HEK293 (cell line): ENCODE results near the gene ZNF385D.

Source experiments
- CTCF ChIA-PET: fragments of 350-600 bp; formaldehyde crosslinking; extraction: SDS; loops from one replicate; lab custom pipeline; 2021; ENCODE audit warnings: antibody characterized with exemption; lab: Yijun Ruan, JAX
- POLR2A ChIA-PET: fragments of 300-600 bp; formaldehyde crosslinking; extraction: SDS; loops from one replicate; lab custom pipeline; 2020; ENCODE audit warnings: antibody characterized with exemption, inconsistent platforms; lab: Yijun Ruan, JAX
- H3K27ac ChIP-seq: fragments of 200-500 bp; sonication (Bioruptor generic); 2 replicates; pipeline ENCODE4 v1.5.1; 2014; ENCODE audit warnings: low read depth, low read length, control low read depth, inconsistent platforms; ENCODE audit errors: extremely low read depth
- H3K36me3 ChIP-seq, 2 experiments: fragments of 200-500 bp in 1 of 2; sonication (Bioruptor generic) in 1 of 2; 1 replicate in 1 of 2; 2 replicates in 1 of 2; pipeline ENCODE4 v1.5.1; 2014 to 2017; ENCODE audit warnings: inconsistent platforms in 2 of 2, low read length in 2 of 2; ENCODE audit not compliant: control insufficient read depth in 2 of 2, insufficient read depth in 1 of 2
- H3K4me1 ChIP-seq: fragments of 200-500 bp; sonication (Bioruptor generic); 2 replicates; pipeline ENCODE4 v1.5.1; 2014; ENCODE audit warnings: mild to moderate bottlenecking, low read length, inconsistent platforms; ENCODE audit not compliant: control insufficient read depth, insufficient read depth
- H3K4me3 ChIP-seq: 2 replicates; pipeline ENCODE4 v1.5.1; 2011; ENCODE audit warnings: low read depth, mild to moderate bottlenecking, control low read depth, low read length, moderate library complexity
- H3K9me3 ChIP-seq: fragments of 200-500 bp; sonication (Bioruptor generic); 2 replicates; pipeline ENCODE4 v1.5.1; 2014; ENCODE audit warnings: low read depth, low read length, inconsistent platforms; ENCODE audit not compliant: control insufficient read depth, insufficient read depth
- ATF2 ChIP-seq: fragments of 450-650 bp; formaldehyde crosslinking; IDR thresholded peaks from 2 replicates; pipeline ENCODE4 v1.5.1; 2016; ENCODE audit warnings: missing biosample characterization, missing genetic modification characterization, low read depth
- FEZF1 ChIP-seq: fragments of 450-650 bp; formaldehyde crosslinking; IDR thresholded peaks from 2 replicates; pipeline ENCODE4 v1.5.1; 2016; ENCODE audit warnings: missing biosample characterization, missing genetic modification characterization
- GFI1B ChIP-seq: fragments of 450-650 bp; formaldehyde crosslinking; IDR thresholded peaks from 2 replicates; pipeline ENCODE4 v1.5.1; 2016; ENCODE audit warnings: missing biosample characterization, missing genetic modification characterization
- KLF17 ChIP-seq: fragments of 450-650 bp; formaldehyde crosslinking; IDR thresholded peaks from 2 replicates; pipeline ENCODE4 v1.5.1; 2016; ENCODE audit warnings: missing biosample characterization, missing genetic modification characterization
- REST ChIP-seq: fragments of 450-650 bp; formaldehyde crosslinking; IDR thresholded peaks from 2 replicates; pipeline ENCODE4 v1.5.1; 2016; ENCODE audit warnings: missing biosample characterization, missing genetic modification characterization
- SP7 ChIP-seq: fragments of 450-650 bp; formaldehyde crosslinking; IDR thresholded peaks from 2 replicates; pipeline ENCODE4 v1.5.1; 2016; ENCODE audit warnings: missing biosample characterization, missing genetic modification characterization
- ZBTB1 ChIP-seq: fragments of 450-650 bp; formaldehyde crosslinking; IDR thresholded peaks from 2 replicates; pipeline ENCODE4 v1.5.1; 2016; ENCODE audit warnings: missing biosample characterization, missing genetic modification characterization
- ZNF10 ChIP-seq: fragments of 450-650 bp; formaldehyde crosslinking; IDR thresholded peaks from 2 replicates; pipeline ENCODE4 v1.5.1; 2017; ENCODE audit warnings: missing biosample characterization, missing genetic modification characterization
- ZNF140 ChIP-seq: fragments of 450-650 bp; formaldehyde crosslinking; IDR thresholded peaks from 2 replicates; pipeline ENCODE4 v1.5.1; 2016; ENCODE audit warnings: missing biosample characterization, missing genetic modification characterization
- ZNF16 ChIP-seq: fragments of 450-650 bp; formaldehyde crosslinking; IDR thresholded peaks from 2 replicates; pipeline ENCODE4 v1.5.1; 2016; ENCODE audit warnings: low read depth, missing biosample characterization, missing genetic modification characterization
- ZNF175 ChIP-seq: fragments of 450-650 bp; formaldehyde crosslinking; IDR thresholded peaks from 2 replicates; pipeline ENCODE4 v1.5.1; 2016; ENCODE audit warnings: missing biosample characterization, missing genetic modification characterization
- ZNF266 ChIP-seq: fragments of 450-650 bp; formaldehyde crosslinking; IDR thresholded peaks from 2 replicates; pipeline ENCODE4 v1.5.1; 2016; ENCODE audit warnings: missing biosample characterization, missing genetic modification characterization, low read depth
- ZNF488 ChIP-seq: fragments of 450-650 bp; formaldehyde crosslinking; IDR thresholded peaks from 2 replicates; pipeline ENCODE4 v1.5.1; 2016; ENCODE audit warnings: missing biosample characterization, missing genetic modification characterization
- ZNF514 ChIP-seq: fragments of 450-650 bp; formaldehyde crosslinking; IDR thresholded peaks from 2 replicates; pipeline ENCODE4 v1.5.1; 2016; ENCODE audit warnings: missing biosample characterization, missing genetic modification characterization
- ZNF530 ChIP-seq: fragments of 450-650 bp; formaldehyde crosslinking; IDR thresholded peaks from 2 replicates; pipeline ENCODE4 v1.5.1; 2016; ENCODE audit warnings: low read depth, missing biosample characterization, missing genetic modification characterization
- ZNF585B ChIP-seq: fragments of 450-650 bp; formaldehyde crosslinking; IDR thresholded peaks from 2 replicates; pipeline ENCODE4 v1.5.1; 2016; ENCODE audit warnings: missing biosample characterization, missing genetic modification characterization
- ZNF600 ChIP-seq: fragments of 450-650 bp; formaldehyde crosslinking; IDR thresholded peaks from 2 replicates; pipeline ENCODE4 v1.5.1; 2016; ENCODE audit warnings: missing biosample characterization, missing genetic modification characterization
- ZSCAN30 ChIP-seq: fragments of 450-650 bp; IDR thresholded peaks from 2 replicates; pipeline ENCODE4 v1.5.1; 2018; ENCODE audit warnings: missing biosample characterization, mild to moderate bottlenecking, missing genetic modification characterization, moderate library complexity
- TF ChIP-seq, protein P1 (sequence below): fragments of 450-650 bp; formaldehyde crosslinking; IDR thresholded peaks from 2 replicates; pipeline ENCODE4 v1.5.1; 2017; ENCODE audit warnings: missing biosample characterization, missing genetic modification characterization
- TF ChIP-seq, protein P2 (sequence below): fragments of 450-650 bp; formaldehyde crosslinking; IDR thresholded peaks from 2 replicates; pipeline ENCODE4 v1.5.1; 2016; ENCODE audit warnings: missing biosample characterization, missing genetic modification characterization
- TF ChIP-seq, protein P3 (sequence below): fragments of 450-650 bp; formaldehyde crosslinking; IDR thresholded peaks from 2 replicates; pipeline ENCODE4 v1.5.1; 2017; ENCODE audit warnings: missing biosample characterization, missing genetic modification characterization

Gene ZNF385D

GRCh38 chr3:21540265-21540664 lies 210.7 kb downstream of the ZNF385D start (continued):
- TF ChIP-seq, protein P1, sequence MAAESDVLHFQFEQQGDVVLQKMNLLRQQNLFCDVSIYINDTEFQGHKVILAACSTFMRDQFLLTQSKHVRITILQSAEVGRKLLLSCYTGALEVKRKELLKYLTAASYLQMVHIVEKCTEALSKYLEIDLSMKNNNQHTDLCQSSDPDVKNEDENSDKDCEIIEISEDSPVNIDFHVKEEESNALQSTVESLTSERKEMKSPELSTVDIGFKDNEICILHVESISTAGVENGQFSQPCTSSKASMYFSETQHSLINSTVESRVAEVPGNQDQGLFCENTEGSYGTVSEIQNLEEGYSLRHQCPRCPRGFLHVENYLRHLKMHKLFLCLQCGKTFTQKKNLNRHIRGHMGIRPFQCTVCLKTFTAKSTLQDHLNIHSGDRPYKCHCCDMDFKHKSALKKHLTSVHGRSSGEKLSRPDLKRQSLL = no peak
- no peak for TF ChIP-seq ZNF488

- Histone ChIP-seq H3K27ac (no peak overlapping the region), H3K36me3 (no peaks in the 10 kb centered on the region), H3K4me3 (no peak overlapping the region), H3K4me1 (no peaks in the 10 kb centered on the region), H3K9me3 (no peaks in the 10 kb centered on the region)
- POLR2A ChIA-PET = no interaction called here
- TF ChIP-seq ZNF16 (no peak), FEZF1 (tag by site-specific recombination) (no peak), GFI1B (tag by site-specific recombination) (no peak), ZNF140 (no peak), KLF17 (tag by site-specific recombination) (no peak), ZNF585B (tag by site-specific recombination) (no peak), SP7 (tag by site-specific recombination) (no peak), ZNF175 (tag by site-specific recombination) (no peak)
- CTCF ChIA-PET = interaction anchor here (1.2 kb wide), 1 partner anchor 10 kb away, joined by 4 read pairs; no protein-coding TSS in a partner anchor
Measured at GRCh38 chr3:21534462-21534861, 216.5 kb downstream of the ZNF385D start.

DNA sequence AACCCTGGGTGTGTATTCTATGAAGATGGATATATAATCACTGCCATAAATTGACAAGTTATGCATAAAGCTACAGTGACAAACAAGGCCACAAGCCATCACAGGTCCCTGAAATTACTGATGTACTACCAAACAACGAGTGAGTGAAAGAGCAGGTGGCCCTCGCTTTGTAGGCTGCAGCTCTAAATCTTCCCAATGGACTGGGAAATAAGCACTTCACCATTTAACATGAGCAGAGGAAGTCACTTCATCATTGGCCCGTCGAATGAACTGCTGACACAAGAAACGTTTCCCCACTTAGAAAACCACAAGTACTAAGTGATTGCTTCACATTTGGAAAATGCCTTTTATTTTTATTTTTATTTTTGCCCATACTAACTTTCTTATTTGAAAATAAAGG lies 218.0 kb downstream of the ZNF385D start:
- no peak overlapping the region for H3K4me3 ChIP-seq
- POLR2A ChIA-PET = no interaction called here
- no peaks in the 10 kb centered on the region for H3K4me1 ChIP-seq
- H3K27ac ChIP-seq = no peak overlapping the region
- TF ChIP-seq ZBTB1 (tag by site-specific recombination) (no peak), ZNF10 (tag by site-specific recombination) (no peak)
- TF ChIP-seq, protein P2, sequence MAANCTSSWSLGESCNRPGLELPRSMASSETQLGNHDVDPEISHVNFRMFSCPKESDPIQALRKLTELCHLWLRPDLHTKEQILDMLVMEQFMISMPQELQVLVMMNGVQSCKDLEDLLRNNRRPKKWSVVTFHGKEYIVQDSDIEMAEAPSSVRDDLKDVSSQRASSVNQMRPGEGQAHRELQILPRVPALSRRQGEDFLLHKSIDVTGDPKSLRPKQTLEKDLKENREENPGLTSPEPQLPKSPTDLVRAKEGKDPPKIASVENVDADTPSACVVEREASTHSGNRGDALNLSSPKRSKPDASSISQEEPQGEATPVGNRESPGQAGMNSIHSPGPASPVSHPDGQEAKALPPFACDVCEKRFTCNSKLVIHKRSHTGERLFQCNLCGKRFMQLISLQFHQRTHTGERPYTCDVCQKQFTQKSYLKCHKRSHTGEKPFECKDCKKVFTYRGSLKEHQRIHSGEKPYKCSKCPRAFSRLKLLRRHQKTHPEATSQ (tag by site-specific recombination) = no peak
- H3K36me3 ChIP-seq = no peaks in the 10 kb centered on the region
- CTCF ChIA-PET = no interaction called here
- H3K9me3 ChIP-seq = no peaks in the 10 kb centered on the region

DNA sequence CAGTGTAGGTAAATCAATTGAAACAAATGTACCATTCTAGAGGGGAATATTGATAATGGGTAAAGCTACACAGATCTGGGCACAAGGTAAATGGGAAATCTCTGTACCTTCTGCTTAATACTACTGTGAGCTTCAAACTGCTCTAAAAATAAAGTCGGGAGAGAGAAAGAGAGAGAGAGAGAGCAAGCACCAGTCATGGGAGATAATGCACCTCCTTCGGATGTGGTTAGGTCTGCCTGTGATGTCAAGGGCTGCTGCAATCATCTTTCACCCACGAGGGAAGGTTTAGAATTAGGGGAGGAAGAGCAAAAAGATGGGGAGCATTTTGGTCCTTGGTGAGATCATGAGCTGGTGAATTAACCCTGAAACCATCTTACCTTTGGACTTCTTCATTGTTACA lies 219.1 kb downstream of the ZNF385D start:
- Histone ChIP-seq H3K9me3 (no peaks in the 10 kb centered on the region), H3K27ac (no peak overlapping the region), H3K36me3 (no peaks in the 10 kb centered on the region), H3K4me1 (no peaks in the 10 kb centered on the region), H3K4me3 (no peak overlapping the region)
- ChIA-PET POLR2A (no interaction called here), CTCF (interaction anchor here (1.2 kb wide), 1 partner anchor 34 kb away, joined by 5 read pairs; no protein-coding TSS in a partner anchor)
- no peak for TF ChIP-seq ATF2
- no peak for TF ChIP-seq ZNF266
- no peak for TF ChIP-seq ZNF514 (tag by site-specific recombination)
- TF ChIP-seq ZSCAN30 = no peak
- TF ChIP-seq, protein P3, sequence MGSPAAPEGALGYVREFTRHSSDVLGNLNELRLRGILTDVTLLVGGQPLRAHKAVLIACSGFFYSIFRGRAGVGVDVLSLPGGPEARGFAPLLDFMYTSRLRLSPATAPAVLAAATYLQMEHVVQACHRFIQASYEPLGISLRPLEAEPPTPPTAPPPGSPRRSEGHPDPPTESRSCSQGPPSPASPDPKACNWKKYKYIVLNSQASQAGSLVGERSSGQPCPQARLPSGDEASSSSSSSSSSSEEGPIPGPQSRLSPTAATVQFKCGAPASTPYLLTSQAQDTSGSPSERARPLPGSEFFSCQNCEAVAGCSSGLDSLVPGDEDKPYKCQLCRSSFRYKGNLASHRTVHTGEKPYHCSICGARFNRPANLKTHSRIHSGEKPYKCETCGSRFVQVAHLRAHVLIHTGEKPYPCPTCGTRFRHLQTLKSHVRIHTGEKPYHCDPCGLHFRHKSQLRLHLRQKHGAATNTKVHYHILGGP (tag by site-specific recombination) = no peak
- no peak for TF ChIP-seq ZNF530
- no peak for TF ChIP-seq ZNF600 (tag by site-specific recombination)
- no peak for TF ChIP-seq REST
